Measurements from ENCODE around the gene DBN1. TPM values are rescaled to one million over a fixed set of nuclear protein-coding genes. Genes with fewer than 3 reads are reported as not detected.
A peak's percentile ranks its signal among the peaks of the same experiment; 100 is the strongest.

DBN1 gene
- total and polyA plus RNA-seq, 2 donors (not counting 1 experiment from before 2014, with no cell fraction given), result 1.4 to 1.9 TPM

- peaks cover 67% of the 10 kb centered on the region for H3K79me2 ChIP-seq (ENCODE audit: control insufficient read depth, insufficient read depth, low read length)
- ATAC-seq (ENCODE audit: low read depth), result no peak
- no peaks in the 10 kb centered on the region for H3K9me3 Mint-ChIP-seq (ENCODE audit: insufficient read depth)
- no peak for DNase-seq
- H3K4me1 Mint-ChIP-seq, result peaks cover 75% of the 10 kb centered on the region
- peaks cover 67 to 87% of the 10 kb centered on the region in 2 donors for H3K4me1 ChIP-seq (ENCODE audit: control insufficient read depth in 2 of 2, insufficient read depth in 2 of 2, low read length in 2 of 2)
- intact Hi-C loops (cut with micrococcal nuclease), result no loop called here
- WGBS (ENCODE audit: insufficient coverage), result 53% methylated on average over 26 of the region's 26 CpGs
- ChIA-PET POLR2A (interaction anchor here (0.7 to 6.8 kb wide), 7 partner anchors 15 to 894 kb away, joined by 3 to 103 read pairs (median 6); partner anchors contain the start of genes LMAN2 and PRR7), CTCF (interaction anchor here (0.7 to 12.4 kb wide), 6 partner anchors 13 to 78 kb away, joined by 3 to 152 read pairs (median 110); partner anchors contain the start of gene PRR7)
- H3K4me3 Mint-ChIP-seq, result peak overlapping the region; percentile 94
- peak overlapping the region in 3 of 5 experiments; percentile 4 to 74 (median 63) for H3K4me3 ChIP-seq (ENCODE audit: control extremely low read depth in 1 of 5, extremely low read depth in 1 of 5, insufficient read depth in 1 of 5, low read depth in 2 of 5, low read length in 4 of 5)
- H3K27me3 ChIP-seq (replicated peaks in 1 of 4; ENCODE audit: control extremely low read depth in 1 of 4, control insufficient read depth in 3 of 4, insufficient read depth in 4 of 4, low read length in 3 of 4), result no peaks in the 10 kb centered on the region
- H3K4me2 ChIP-seq (replicated peaks; ENCODE audit: low read depth, low read length, poor library complexity, severe bottlenecking), result peak overlapping the region; percentile 90
- peak overlapping the region; percentile 92 to 96 for H3K27ac ChIP-seq (ENCODE audit: low read length in 2 of 2)
- no peaks in the 10 kb centered on the region for H3K9me3 ChIP-seq (ENCODE audit: control extremely low read depth in 1 of 3, control insufficient read depth in 2 of 3, insufficient read depth in 1 of 3, low read length in 2 of 3)
- H3K27me3 Mint-ChIP-seq, result no peaks in the 10 kb centered on the region
- peaks cover 0 to 66% of the 10 kb centered on the region in 2 experiments for H3K36me3 ChIP-seq (replicated peaks in 1 of 2; ENCODE audit: control extremely low read depth in 1 of 2, control insufficient read depth in 1 of 2, extremely low read depth in 1 of 2, insufficient read depth in 2 of 2, low read length in 1 of 2)
- TF ChIP-seq EZH2 (IDR thresholded peaks at IDR 0.05; ENCODE audit: borderline replicate concordance, insufficient read depth, low read depth, low read length, poor library complexity, severe bottlenecking) (no peak), CTCF (IDR thresholded peaks at IDR 0.05) (no peak)
- no peak overlapping the region for H2AFZ ChIP-seq (ENCODE audit: insufficient read depth, low read depth, low read length, poor library complexity, severe bottlenecking)
- H3K27ac Mint-ChIP-seq, result peak overlapping the region; percentile 97
- peaks cover 76% of the 10 kb centered on the region for H4K20me1 ChIP-seq (ENCODE audit: control insufficient read depth, insufficient read depth, low read length, poor library complexity, severe bottlenecking)
- H3K9ac ChIP-seq (ENCODE audit: low read length), result peak overlapping the region; percentile 82
Observed at GRCh38 chr5:177430140-177430951, 43.1 kb downstream of the DBN1 start.

Data from B cell (primary cell).